CD4-positive, alpha-beta T cell treated with Interleukin-15 for 4 hours (primary cell): Measurements from ENCODE around the gene SPRY4.
"Not testable (repeated sequence)": the region's sequence is repeated elsewhere in the genome, so short reads cannot be mapped to it uniquely, and the experiment has no call there.

ENCODE experiments used
- DNase-seq: peaks from one replicate; pipeline ENCODE4 v3.0.0-alpha.2; 2020; ENCODE audit warnings: low spot score

The SPRY4 gene

GRCh38 chr5:142292808-142293207, 32.0 kb downstream of the SPRY4 start:
- DNase-seq: no peak

GRCh38 chr5:142292249-142292648, 32.6 kb downstream of the SPRY4 start:
- DNase-seq: no peak

- no peak for DNase-seq
Observed at GRCh38 chr5:142290577-142291299, 34.1 kb downstream of the SPRY4 start.

- no peak for DNase-seq
Observed at GRCh38 chr5:142289708-142290576, 34.9 kb downstream of the SPRY4 start.

GRCh38 chr5:142287973-142288313, 36.9 kb downstream of the SPRY4 start:
- DNase-seq: no peak

- no peak for DNase-seq
Observed at GRCh38 chr5:142287096-142287972, 37.5 kb downstream of the SPRY4 start.

- DNase-seq: no peak
Observed at GRCh38 chr5:142286111-142286510, 38.7 kb downstream of the SPRY4 start.

GRCh38 chr5:142283304-142283703, 41.5 kb downstream of the SPRY4 start:
- no peak for DNase-seq

- no peak for DNase-seq
Observed at GRCh38 chr5:142281966-142282365, 42.9 kb downstream of the SPRY4 start.

- no peak for DNase-seq
Observed at GRCh38 chr5:142281008-142281367, 43.8 kb downstream of the SPRY4 start.

GRCh38 chr5:142280066-142281007, 44.5 kb downstream of the SPRY4 start:
- no peak for DNase-seq

- no peak for DNase-seq
Observed at GRCh38 chr5:142278627-142279026, 46.2 kb downstream of the SPRY4 start.

- DNase-seq: no peak
Observed at GRCh38 chr5:142277796-142278195, 47.0 kb downstream of the SPRY4 start.

GRCh38 chr5:142276517-142276916, 48.3 kb downstream of the SPRY4 start:
- no peak for DNase-seq

GRCh38 chr5:142275496-142275895, 49.3 kb downstream of the SPRY4 start:
- no peak for DNase-seq

GRCh38 chr5:142272596-142272995, 52.2 kb downstream of the SPRY4 start:
- DNase-seq: not testable (repeated sequence)

GRCh38 chr5:142264084-142264483, 60.7 kb downstream of the SPRY4 start:
- DNase-seq: not testable (repeated sequence)

GRCh38 chr5:142263346-142263745, 61.5 kb downstream of the SPRY4 start:
- DNase-seq: no peak

GRCh38 chr5:142262683-142263082, 62.1 kb downstream of the SPRY4 start:
- DNase-seq: no peak
